Right lobe of liver (tissue), 4 donors: ENCODE data around the gene IL34.

ENCODE experiments used
- CTCF ChIP-seq, 4 donors: fragments of 200-600 bp in 3 of 4; fragments of 450-650 bp in 1 of 4; IDR thresholded peaks; one replicate each; pipeline versions ENCODE4 v1.5.1 to v1.8.0; 2016 to 2022; ENCODE audit warnings: antibody characterized with exemption in 4 of 4, mild to moderate bottlenecking in 2 of 4
- POLR2A ChIP-seq: fragments of 450-650 bp; IDR thresholded peaks from one replicate; pipeline ENCODE4 v1.6.1; 2017; ENCODE audit warnings: antibody characterized with exemption, mild to moderate bottlenecking
- donor health status: DM: no; HTN: no; CAD: no.
- donor health status: DM: no; HTN: no; CAD: no.
- donor health status: DM: no; HTN: yes; CAD: no.

GRCh38 chr16:70681382-70682238 is 35.3 kb downstream of the IL34 start:
- no peak for TF ChIP-seq CTCF (IDR thresholded peaks at IDR 0.05)
- TF ChIP-seq POLR2A: peak; percentile 52
